EL (cell line): ENCODE data around the gene SLC1A7.
A peak's percentile ranks its signal among the peaks of the same experiment; 100 is the strongest.

Experiments
- DNase-seq: peaks from one replicate; pipeline ENCODE4 v3.0.0-alpha.2; 2016

The SLC1A7 gene

DNA sequence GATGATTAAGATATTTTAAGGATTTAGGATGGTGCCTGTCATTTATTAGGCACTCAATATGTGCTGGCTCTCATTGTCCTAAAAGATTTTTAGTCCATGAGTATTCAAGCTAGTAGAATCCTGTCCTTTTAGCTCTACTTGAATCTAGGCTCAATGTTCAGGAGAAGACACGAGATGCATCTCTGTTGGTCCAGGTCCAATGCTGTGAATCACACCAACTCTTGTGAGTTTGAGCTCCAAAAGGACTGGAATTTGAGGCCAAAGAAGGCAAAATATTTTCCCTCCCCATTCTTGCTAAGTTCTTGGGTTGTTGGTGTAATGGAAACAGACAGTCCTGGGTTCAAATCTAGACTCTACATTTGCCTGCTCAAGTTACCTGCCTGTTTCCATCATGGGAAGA, 81.9 kb downstream of the SLC1A7 start:
- peak; percentile 51 for DNase-seq

DNA sequence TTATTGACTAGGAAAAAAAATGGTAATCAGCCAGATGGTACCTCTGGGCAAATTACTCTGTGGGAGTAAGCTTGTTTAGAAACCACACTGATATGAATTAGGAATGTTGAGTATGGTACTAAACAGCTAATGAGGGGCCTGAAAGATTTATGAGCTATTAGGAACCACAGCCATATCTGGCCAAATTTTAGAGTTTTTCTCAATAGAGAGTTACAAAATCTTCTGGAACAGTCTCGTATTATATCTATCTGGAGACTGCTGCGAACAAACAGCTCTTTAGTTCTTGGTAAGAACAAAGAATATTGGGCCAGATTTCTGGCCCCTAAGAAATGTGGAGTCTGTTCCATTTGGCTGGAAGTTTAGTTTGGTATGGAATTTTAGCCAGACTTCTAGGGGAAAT, 85.3 kb downstream of the SLC1A7 start:
- no peak for DNase-seq

DNA sequence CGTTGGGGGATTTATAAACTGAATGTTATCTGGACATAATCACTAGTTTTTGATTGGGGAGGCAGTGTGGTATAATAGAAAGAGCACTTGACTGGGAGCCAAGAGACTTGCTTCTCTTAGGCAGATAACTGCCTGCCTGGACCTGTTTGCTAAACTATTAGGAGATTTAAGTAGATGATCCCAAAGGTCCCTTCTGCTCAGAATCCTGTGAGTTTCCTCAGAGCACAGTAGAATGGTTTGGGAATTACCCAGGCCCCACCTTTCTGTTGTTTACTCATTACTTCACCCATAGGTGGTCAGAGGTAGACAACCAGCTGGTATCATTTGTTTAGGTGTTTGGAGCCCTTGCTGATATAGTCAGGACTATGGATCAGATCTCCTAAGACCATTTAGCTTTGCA, 90.8 kb downstream of the SLC1A7 start:
- DNase-seq = no peak

DNA sequence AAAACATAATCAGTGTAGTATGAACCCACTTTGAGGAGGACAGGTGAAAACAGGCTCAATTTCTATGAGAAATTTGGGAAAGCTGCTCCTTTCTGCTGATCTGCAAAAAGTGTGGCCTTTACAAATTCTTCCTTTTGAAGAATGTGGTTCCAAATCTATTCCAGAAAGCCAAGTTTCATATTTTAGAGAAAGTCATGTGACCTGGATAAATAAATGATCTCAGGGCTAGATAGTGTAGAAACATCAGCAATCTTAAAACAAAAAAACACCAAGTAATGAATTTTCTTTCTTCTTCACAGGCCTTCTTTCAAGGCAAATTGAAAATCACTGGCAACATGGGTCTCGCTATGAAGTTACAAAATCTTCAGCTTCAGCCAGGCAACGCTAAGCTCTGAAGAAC, 92.1 kb downstream of the SLC1A7 start:
- DNase-seq = no peak

DNA sequence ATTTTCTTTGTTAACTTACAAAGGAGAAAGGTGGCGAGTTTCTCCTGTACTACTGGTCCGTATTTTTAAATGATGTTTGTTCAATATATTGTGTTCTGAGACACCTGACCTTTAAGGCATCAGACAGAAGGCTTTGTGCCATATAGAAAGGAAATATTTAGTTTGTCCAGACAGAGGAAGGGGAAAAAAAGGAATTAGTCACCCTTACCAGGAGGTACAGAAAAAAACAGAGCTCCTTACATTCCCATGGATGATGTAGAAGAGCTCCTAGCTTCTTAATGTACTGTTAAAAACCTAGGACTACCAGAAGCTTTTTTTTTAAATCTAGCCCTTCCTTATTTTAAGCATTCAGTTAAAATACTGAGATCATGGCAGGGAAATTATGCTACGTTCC, 92.9 kb downstream of the SLC1A7 start:
- DNase-seq = no peak

DNA sequence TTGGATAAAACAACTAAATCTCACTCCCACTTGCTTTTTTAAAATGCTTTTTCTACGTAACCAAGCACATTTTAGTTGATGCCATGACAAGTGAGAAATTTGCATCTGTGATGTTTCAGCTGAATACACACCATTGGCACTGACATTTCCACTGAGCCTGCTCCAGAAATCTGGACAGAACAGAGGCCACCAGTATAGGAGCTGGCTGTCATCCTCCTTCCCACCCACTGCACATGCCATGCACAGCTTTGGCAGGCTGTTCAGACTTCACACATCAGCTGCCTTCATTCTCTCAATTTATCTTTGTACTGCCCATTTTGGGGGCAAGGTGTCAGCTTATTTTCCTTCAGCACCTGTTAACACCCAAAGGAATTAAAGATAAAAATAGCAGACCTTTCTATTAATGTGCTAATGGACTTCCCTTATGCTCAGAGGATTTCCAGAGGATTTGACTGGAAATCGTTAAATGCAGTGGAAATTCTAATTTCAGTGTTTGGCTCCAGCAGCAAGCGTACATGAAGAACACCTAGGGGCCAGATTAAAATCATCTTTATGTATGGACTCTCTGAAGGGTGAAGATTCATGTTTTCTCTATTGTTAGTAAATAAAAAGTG, 93.4 kb downstream of the SLC1A7 start:
- DNase-seq = no peak

DNA sequence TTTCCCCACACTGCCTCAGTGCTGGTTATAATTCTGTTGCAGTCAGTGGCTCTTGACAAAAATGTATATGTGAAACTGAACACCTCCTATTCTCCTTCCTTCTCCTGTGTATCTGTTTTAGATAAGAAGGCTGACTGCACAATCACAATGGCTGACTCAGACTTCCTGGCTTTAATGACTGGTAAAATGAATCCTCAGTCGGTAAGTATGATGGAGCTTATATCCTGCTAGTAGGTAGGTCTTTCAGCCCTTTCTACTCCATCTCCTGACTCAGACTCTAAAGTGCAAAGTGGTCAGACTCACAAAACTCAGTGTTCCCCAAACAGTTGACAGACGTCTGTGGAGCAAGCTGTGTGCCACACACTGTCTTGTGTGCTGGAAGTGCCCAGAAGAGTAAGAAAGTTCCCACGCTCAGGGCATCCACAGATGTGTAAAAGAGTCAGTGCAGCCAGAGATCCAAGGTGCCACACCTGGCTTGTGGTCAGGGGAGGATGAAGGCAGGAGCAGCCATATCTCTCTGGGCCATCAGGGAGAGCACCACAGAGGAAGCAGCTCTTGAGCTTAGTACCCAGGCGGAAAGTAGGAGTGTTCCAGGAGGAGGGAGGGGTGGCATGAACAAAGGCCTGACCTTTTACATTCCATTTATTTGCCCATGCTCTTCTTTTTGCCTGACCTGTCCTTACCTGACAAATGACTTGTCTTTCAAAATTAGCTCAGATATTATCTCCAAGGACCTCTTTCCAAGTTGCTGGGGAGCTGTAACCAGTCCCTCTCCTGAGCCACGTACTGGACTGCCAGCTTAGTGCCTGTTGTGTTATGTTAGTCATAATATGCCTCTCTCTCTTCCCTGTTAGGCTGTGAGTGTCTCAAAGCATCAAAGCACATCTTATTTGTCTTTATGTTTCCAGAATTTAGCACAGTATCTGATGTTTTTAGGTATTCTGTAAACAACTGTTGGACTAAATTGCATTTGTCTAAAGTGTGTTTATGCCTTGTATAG, 94.4 kb downstream of the SLC1A7 start:
- peak; percentile 66 for DNase-seq

DNA sequence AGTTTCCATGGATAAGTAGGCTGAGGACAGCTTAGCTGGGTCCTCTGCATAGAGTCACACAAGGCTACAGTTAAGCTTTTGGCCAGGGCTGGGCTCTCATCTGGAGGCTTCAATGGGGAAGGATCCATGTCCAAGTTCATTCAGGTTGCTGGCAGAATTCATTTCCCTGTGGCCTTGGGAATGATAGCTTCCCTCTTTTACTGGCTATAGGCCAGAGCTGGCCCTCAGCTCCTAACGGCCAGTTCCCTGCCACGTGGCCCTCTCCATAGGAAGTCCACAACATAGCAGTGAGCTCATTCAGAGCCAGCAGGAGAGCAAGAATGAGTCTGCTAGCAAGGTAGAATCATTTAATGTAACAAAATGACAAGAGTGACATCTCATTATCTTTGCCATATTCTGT, 95.5 kb downstream of the SLC1A7 start:
- peak; percentile 62 for DNase-seq

DNA sequence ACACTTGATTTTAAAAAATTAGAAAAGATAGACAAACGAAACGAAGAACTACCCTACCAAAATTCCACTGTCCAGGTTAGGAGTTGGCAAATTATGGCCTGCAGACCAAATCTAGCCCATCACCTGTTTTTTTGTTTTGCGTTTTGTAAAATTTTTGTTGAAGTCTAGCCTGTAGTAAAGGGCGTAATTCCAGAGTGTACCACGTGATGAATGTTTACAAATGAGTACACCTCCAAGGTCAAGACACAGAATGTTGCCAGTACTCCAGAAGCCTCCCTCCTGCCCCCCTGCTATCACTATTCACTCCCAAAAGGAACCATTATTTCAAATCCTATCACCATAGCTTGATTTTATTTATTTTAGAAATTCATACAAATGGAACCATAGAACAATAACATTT, 97.5 kb downstream of the SLC1A7 start:
- DNase-seq = no peak

DNA sequence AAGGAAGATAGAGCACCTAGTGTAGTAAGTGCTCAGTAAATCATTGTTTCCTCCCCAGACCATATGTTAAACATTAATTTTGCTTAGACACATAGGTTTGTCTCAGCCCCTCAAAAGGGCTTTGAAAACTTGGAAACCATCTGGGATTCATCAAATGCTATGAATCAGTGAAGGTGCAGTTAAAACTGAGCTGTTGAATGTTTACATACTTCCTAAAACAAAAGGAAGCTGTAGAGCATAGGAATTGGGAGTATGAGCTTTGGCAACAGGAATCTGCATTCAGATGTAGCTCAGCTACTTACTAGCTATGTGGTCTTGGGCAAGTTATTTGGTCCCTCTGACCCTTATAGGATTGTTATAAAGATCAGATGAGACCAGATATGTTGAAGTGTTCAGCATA, 99.2 kb downstream of the SLC1A7 start:
- DNase-seq = peak; percentile 68

DNA sequence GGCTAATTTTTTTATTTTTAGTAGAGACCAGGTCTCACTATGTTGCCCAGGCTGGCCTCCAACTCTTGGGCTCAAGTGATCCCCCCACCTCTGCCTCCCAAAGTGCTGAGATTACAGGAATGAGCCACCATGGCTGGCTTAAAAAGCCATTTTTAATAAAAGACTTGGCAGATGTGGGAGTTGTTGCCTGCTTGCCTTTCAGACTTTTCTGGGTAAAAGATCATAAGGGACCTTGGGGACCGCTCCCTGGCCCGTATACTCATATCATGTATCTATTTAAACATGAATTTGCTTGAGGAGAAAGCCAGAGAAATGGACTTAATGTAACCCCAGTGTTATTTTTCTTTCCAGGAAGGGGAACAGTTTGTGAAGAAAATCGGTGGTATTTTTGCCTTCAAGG, 103.9 kb downstream of the SLC1A7 start:
- DNase-seq = no peak
